Hindlimb muscle (tissue), 1 donor: ENCODE data around the gene LAMB1. TPM values are rescaled to one million over a fixed set of nuclear protein-coding genes. Genes with fewer than 3 reads are reported as not detected.

ENCODE experiments used
- DNase-seq: peaks from one replicate; pipeline ENCODE4 v3.0.0-alpha.2; 2013
- polyA plus RNA-seq: library from polyadenylated mRNA; unstranded; fragments of 120-200 nt; gene quantifications from one replicate; pipeline ENCODE4 v1.2.1, GENCODE V29; 2013; ENCODE audit not compliant: insufficient read length

Gene LAMB1
- polyA plus RNA-seq, 1 donor: 451 TPM

GRCh38 chr7:108016841-108017775 lies 14.1 kb upstream of the LAMB1 start:
- no peak for DNase-seq

GRCh38 chr7:108015740-108016139 lies 12.8 kb upstream of the LAMB1 start:
- DNase-seq: no peak

- DNase-seq: no peak
These were observed 12.1 kb upstream of the LAMB1 start for GRCh38 chr7:108014747-108015682.

DNA sequence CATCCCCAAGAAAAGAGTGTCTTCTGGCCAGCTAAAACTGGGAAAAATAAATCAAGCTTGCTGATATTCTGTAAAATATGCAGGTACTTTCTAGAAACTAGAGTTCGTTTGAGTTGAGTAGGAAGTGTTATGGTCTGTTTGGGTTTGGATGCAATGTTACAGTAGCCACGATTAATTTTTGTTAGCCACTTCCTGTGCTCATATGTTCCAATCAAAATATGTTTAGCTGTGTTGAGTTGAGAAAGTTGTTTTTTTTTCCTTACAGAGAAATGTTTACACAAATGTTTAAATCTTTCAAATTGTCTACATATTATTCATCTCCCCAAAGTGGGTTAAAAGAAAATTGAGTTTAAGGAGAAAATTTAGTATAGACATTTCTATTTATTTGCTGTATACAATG lies 11.3 kb upstream of the LAMB1 start:
- no peak for DNase-seq

- no peak for DNase-seq
These were observed 9.8 kb upstream of the LAMB1 start for GRCh38 chr7:108012499-108013430.

- no peak for DNase-seq
These were observed 7.4 kb upstream of the LAMB1 start for GRCh38 chr7:108010377-108010776.

DNA sequence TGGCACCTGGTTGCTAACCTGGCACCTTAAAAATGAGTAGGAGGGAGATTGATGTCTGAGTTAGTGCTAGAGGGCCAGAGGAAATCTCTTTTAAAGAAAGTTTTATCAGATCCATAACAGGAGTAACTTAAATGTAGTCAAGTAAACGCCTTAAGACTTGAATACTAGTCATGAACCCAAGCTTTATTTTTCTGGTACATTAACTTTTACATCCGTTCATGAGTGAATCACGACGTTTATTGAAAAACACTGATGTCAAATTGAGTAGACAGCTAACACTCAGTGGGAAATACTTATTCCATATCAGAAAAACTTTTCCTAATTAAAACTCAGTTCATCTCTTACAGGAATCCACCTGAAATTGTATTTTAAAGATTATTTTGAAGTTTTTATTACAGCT lies 6.9 kb upstream of the LAMB1 start:
- no peak for DNase-seq

GRCh38 chr7:108008827-108009226 lies 5.9 kb upstream of the LAMB1 start:
- DNase-seq: no peak

- no peak for DNase-seq
These were observed 5.3 kb upstream of the LAMB1 start for GRCh38 chr7:108008240-108008639.

DNA sequence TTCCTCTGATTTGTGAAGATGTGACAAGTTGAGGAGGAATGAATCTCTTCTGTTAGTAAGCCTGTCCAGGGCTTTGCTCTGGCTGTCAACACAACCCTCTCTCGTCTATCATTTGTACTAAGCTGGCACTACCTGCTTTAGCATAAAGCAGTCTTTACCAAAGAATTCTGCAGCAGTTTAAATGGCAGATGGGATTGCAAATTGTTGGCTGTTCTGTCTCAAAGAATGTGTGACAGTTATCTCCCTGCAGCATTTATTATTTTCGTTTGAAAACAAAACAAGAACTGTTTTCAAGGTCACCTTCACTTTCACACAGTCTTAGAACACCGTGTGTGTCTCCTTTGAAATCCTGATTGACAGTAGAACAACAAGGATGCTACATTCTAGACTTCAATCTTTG lies 4.8 kb upstream of the LAMB1 start:
- no peak for DNase-seq

- DNase-seq: no peak
These were observed 4.3 kb upstream of the LAMB1 start for GRCh38 chr7:108007261-108007660.

- DNase-seq: peak; percentile 42
These were observed 1.5 kb upstream of the LAMB1 start for GRCh38 chr7:108004220-108005142.

DNA sequence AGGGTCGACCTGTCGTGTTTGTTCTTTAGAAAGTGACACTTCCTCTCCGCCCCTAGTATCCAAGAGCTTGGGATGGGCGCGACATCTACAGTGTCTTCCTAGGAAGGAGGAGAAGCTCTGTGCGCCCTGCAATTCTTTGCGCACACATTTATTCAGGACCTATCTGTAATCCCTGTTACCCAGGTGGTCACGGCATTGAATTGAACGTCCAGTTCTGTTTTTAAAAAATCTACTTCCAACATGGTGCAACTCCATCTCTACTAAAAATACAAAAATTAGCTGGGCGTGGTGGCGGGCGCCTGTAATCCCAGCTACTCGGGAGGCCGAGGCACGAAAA lies 606 bp upstream of the LAMB1 start:
- no peak for DNase-seq

- DNase-seq: peak; percentile 47
These were observed 916 bp downstream of the LAMB1 start for GRCh38 chr7:108001764-108002725.

GRCh38 chr7:108000875-108001763 lies 1.8 kb downstream of the LAMB1 start:
- DNase-seq: peak; percentile 45

- DNase-seq: no peak
These were observed 3.0 kb downstream of the LAMB1 start for GRCh38 chr7:107999779-108000560.

DNA sequence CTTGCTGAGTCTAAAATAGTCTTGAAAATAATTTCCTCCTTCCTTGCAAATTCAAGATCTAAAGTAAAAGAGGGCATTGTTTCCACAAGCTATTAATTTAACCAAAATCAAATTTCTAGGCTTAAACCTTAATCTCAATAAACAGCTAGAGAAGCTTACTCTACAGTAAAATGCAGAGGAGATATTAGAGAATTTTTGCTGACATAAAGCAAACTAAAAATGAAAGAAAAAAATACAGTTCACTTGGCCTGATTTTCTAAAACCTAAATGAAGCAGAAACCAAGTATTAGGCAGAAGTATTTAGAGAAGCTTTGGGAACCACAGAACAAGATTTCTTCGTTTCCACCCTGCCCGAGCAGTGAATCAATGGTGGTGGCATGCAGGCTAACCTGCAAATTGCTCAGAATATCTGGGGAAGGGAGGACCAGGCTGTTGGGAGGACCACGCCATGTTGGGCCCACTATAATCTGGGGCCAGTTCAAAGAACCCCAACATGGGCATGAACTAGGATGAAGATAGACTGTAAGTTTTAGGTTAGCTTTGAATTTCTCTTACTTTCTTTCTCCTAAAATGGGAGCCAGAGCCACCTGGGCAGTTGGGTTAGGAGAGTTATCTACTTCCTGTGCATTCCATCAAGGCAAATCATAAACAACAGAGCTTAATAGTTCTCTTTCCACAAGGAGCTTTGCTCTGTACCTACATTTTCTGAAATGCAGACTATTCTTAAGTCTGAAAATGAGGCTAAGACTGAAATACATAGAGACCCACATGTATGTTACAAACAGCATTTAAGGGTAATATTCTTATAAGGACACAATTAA lies 4.1 kb downstream of the LAMB1 start:
- no peak for DNase-seq
